CD4-positive, alpha-beta T cell treated with Interleukin-17A for 4 hours (primary cell): Measurements from ENCODE around the gene KRTAP10-9.
"Not testable (repeated sequence)": the region's sequence is repeated elsewhere in the genome, so short reads cannot be mapped to it uniquely, and the experiment has no call there.

ENCODE experiments used
- DNase-seq: peaks from one replicate; pipeline ENCODE4 v3.0.0-alpha.2; 2020; ENCODE audit warnings: mixed read lengths

Gene KRTAP10-9

GRCh38 chr21:44615911-44616590 lies 10.8 kb upstream of the KRTAP10-9 start:
- no peak for DNase-seq

- DNase-seq: no peak
Observed at GRCh38 chr21:44616591-44616926, 10.3 kb upstream of the KRTAP10-9 start.

- no peak for DNase-seq
Observed at GRCh38 chr21:44617071-44617501, 9.8 kb upstream of the KRTAP10-9 start.

GRCh38 chr21:44618504-44618903 lies 8.4 kb upstream of the KRTAP10-9 start:
- peak; percentile 22 for DNase-seq

- peak; percentile 77 for DNase-seq
Observed at GRCh38 chr21:44618909-44619308, 8.0 kb upstream of the KRTAP10-9 start.

- no peak for DNase-seq
Observed at GRCh38 chr21:44619886-44620285, 7.0 kb upstream of the KRTAP10-9 start.

- DNase-seq: no peak
Observed at GRCh38 chr21:44623575-44623974, 3.3 kb upstream of the KRTAP10-9 start.

- no peak for DNase-seq
Observed at GRCh38 chr21:44625756-44626155, 1.1 kb upstream of the KRTAP10-9 start.

GRCh38 chr21:44626262-44626661 lies 631 bp upstream of the KRTAP10-9 start:
- DNase-seq: no peak

GRCh38 chr21:44627181-44627822 lies 409 bp downstream of the KRTAP10-9 start:
- DNase-seq: not testable (repeated sequence)

GRCh38 chr21:44627831-44628233 lies 939 bp downstream of the KRTAP10-9 start:
- not testable (repeated sequence) for DNase-seq

GRCh38 chr21:44628707-44629391 lies 2.0 kb downstream of the KRTAP10-9 start:
- no peak for DNase-seq

- DNase-seq: peak; percentile 18
Observed at GRCh38 chr21:44630440-44630839, 3.5 kb downstream of the KRTAP10-9 start.

- no peak for DNase-seq
Observed at GRCh38 chr21:44632067-44632466, 5.2 kb downstream of the KRTAP10-9 start.

GRCh38 chr21:44636209-44637017 lies 9.5 kb downstream of the KRTAP10-9 start:
- no peak for DNase-seq

- DNase-seq: no peak
Observed at GRCh38 chr21:44637018-44637850, 10.3 kb downstream of the KRTAP10-9 start, which contains the start of gene KRTAP10-10. Gene KRTAP10-10 (plus strand): TSS chr21:44637356. CDS start chr21:44637418, 62 bp downstream.

- not testable (repeated sequence) for DNase-seq
Observed at GRCh38 chr21:44637851-44638348, 11.0 kb downstream of the KRTAP10-9 start.

- not testable (repeated sequence) for DNase-seq
Observed at GRCh38 chr21:44638506-44639330, 11.8 kb downstream of the KRTAP10-9 start.

- DNase-seq: no peak
Observed at GRCh38 chr21:44639331-44639655, 12.4 kb downstream of the KRTAP10-9 start.

GRCh38 chr21:44640761-44641160 lies 13.9 kb downstream of the KRTAP10-9 start:
- no peak for DNase-seq

- no peak for DNase-seq
Observed at GRCh38 chr21:44643741-44644310, 16.9 kb downstream of the KRTAP10-9 start.
